OCI-LY3 (cell line): Measurements from ENCODE around the gene C1QTNF4.
A peak's percentile ranks its signal among the peaks of the same experiment; 100 is the strongest.

Experiments
- H2AFZ ChIP-seq: fragments of 200-600, 300-600 bp; shearing (Covaris generic); 2 replicates; pipeline ENCODE4 v1.6.0; 2014; ENCODE audit warnings: antibody characterized with exemption, low read depth, low read length
- H3K27ac ChIP-seq: fragments of 200-600, 300-600 bp; sonication (generic); 2 replicates; pipeline ENCODE4 v1.5.1; 2014; ENCODE audit warnings: mild to moderate bottlenecking, low read length, moderate library complexity, mixed read lengths
- H3K27me3 ChIP-seq: fragments of 200-600, 300-600 bp; sonication (generic); 2 replicates; pipeline ENCODE4 v1.6.1; 2014; ENCODE audit warnings: low read depth, low read length, mixed read lengths
- H3K36me3 ChIP-seq: fragments of 200-600, 300-600 bp; sonication (generic); replicated peaks from 2 replicates; pipeline ENCODE3; 2014; ENCODE audit warnings: low read depth, low read length, mixed read lengths
- H3K4me1 ChIP-seq: fragments of 300-600, 200-600 bp; sonication (generic); 2 replicates; pipeline ENCODE4 v1.6.1; 2014; ENCODE audit warnings: low read length, mixed read lengths
- H3K4me2 ChIP-seq: fragments of 200-600, 300-600 bp; sonication (generic); 2 replicates; pipeline ENCODE4 v1.6.1; 2014; ENCODE audit warnings: low read length, mixed read lengths
- H3K4me3 ChIP-seq: fragments of 300-600, 200-600 bp; sonication (generic); 2 replicates; pipeline ENCODE4 v1.5.1; 2014; ENCODE audit warnings: antibody characterized with exemption, mild to moderate bottlenecking, low read length, moderate library complexity
- H3K79me2 ChIP-seq: fragments of 300-600, 200-600 bp; shearing (Covaris generic); 2 replicates; pipeline ENCODE4 v1.6.1; 2014; ENCODE audit warnings: mild to moderate bottlenecking, low read length, mixed read lengths
- H3K9ac ChIP-seq: fragments of 300-600, 200-600 bp; shearing (Covaris generic); 2 replicates; pipeline ENCODE4 v1.6.0; 2014; ENCODE audit warnings: mild to moderate bottlenecking, low read length, moderate library complexity
- H3K9me3 ChIP-seq: fragments of 200-600, 300-600 bp; shearing (Covaris generic); 2 replicates; pipeline ENCODE4 v1.6.1; 2014; ENCODE audit warnings: low read length, mixed read lengths; ENCODE audit not compliant: insufficient read depth
- H4K20me1 ChIP-seq: fragments of 200-600, 300-600 bp; sonication (generic); 2 replicates; pipeline ENCODE4 v1.6.1; 2016; ENCODE audit warnings: low read length, mixed read lengths; ENCODE audit not compliant: insufficient read depth
- CTCF ChIP-seq: fragments of 200-600, 300-600 bp; sonication (generic); IDR thresholded peaks from 2 replicates; pipeline ENCODE4 v1.5.1; 2014; ENCODE audit warnings: antibody characterized with exemption, low read length, low read depth
- EZH2phosphoT487 ChIP-seq: fragments of 200-600 bp; shearing (Covaris generic); IDR thresholded peaks from 2 replicates; pipeline ENCODE4 v1.6.1; 2018; ENCODE audit warnings: antibody characterized with exemption, mixed run types, low read depth

The C1QTNF4 gene

GRCh38 chr11:47617417-47617809 lies 23.2 kb upstream of the C1QTNF4 start:
- no peak overlapping the region for H3K9ac ChIP-seq

GRCh38 chr11:47616726-47617416 lies 22.7 kb upstream of the C1QTNF4 start:
- H3K27ac ChIP-seq, result no peak overlapping the region
- TF ChIP-seq EZH2phosphoT487 (no peak), CTCF (peak; percentile 82)

More at GRCh38 chr11:47617417-47617809, 23.2 kb upstream of the C1QTNF4 start:
- H3K79me2 ChIP-seq, result no peaks in the 10 kb centered on the region
- no peak overlapping the region for H3K4me2 ChIP-seq
- H4K20me1 ChIP-seq, result no peaks in the 10 kb centered on the region
- peaks cover 14% of the 10 kb centered on the region for H3K36me3 ChIP-seq
- TF ChIP-seq CTCF (no peak), EZH2phosphoT487 (no peak)
- H3K27me3 ChIP-seq, result no peaks in the 10 kb centered on the region
- no peak overlapping the region for H3K27ac ChIP-seq
- no peaks in the 10 kb centered on the region for H3K9me3 ChIP-seq
- H3K4me3 ChIP-seq, result no peak overlapping the region
- no peak overlapping the region for H2AFZ ChIP-seq
- H3K4me1 ChIP-seq, result peaks cover 12% of the 10 kb centered on the region

GRCh38 chr11:47615249-47615648 lies 21.0 kb upstream of the C1QTNF4 start:
- H3K9me3 ChIP-seq, result no peaks in the 10 kb centered on the region
- no peak overlapping the region for H3K9ac ChIP-seq
- H3K79me2 ChIP-seq, result no peaks in the 10 kb centered on the region
- no peak overlapping the region for H3K27ac ChIP-seq
- peaks cover 26% of the 10 kb centered on the region for H3K4me1 ChIP-seq
- H3K27me3 ChIP-seq, result no peaks in the 10 kb centered on the region
- H3K4me2 ChIP-seq, result no peak overlapping the region
- H4K20me1 ChIP-seq, result no peaks in the 10 kb centered on the region
- H3K36me3 ChIP-seq, result peaks cover 13% of the 10 kb centered on the region
- no peak overlapping the region for H3K4me3 ChIP-seq
- no peak overlapping the region for H2AFZ ChIP-seq
- TF ChIP-seq CTCF (no peak), EZH2phosphoT487 (no peak)

More at GRCh38 chr11:47616726-47617416, 22.7 kb upstream of the C1QTNF4 start:
- no peaks in the 10 kb centered on the region for H3K9me3 ChIP-seq
- peaks cover 17% of the 10 kb centered on the region for H3K4me1 ChIP-seq
- H3K27me3 ChIP-seq, result no peaks in the 10 kb centered on the region
- H3K9ac ChIP-seq, result no peak overlapping the region
- no peak overlapping the region for H3K4me3 ChIP-seq
- H4K20me1 ChIP-seq, result no peaks in the 10 kb centered on the region
- H3K36me3 ChIP-seq, result peaks cover 10% of the 10 kb centered on the region
- no peak overlapping the region for H3K4me2 ChIP-seq
- H3K79me2 ChIP-seq, result no peaks in the 10 kb centered on the region
- H2AFZ ChIP-seq, result no peak overlapping the region

- no peaks in the 10 kb centered on the region for H4K20me1 ChIP-seq
- TF ChIP-seq CTCF (no peak), EZH2phosphoT487 (no peak)
- H3K4me2 ChIP-seq, result peak overlapping the region; percentile 66
- peak overlapping the region; percentile 35 for H3K4me3 ChIP-seq
- H3K9me3 ChIP-seq, result no peaks in the 10 kb centered on the region
- H3K36me3 ChIP-seq, result peaks cover 7% of the 10 kb centered on the region
- H3K27me3 ChIP-seq, result no peaks in the 10 kb centered on the region
- no peaks in the 10 kb centered on the region for H3K79me2 ChIP-seq
- H3K27ac ChIP-seq, result peak overlapping the region; percentile 26; the same call in 1 of the 2 replicates
- no peak overlapping the region for H3K9ac ChIP-seq
- H3K4me1 ChIP-seq, result peaks cover 15% of the 10 kb centered on the region
- H2AFZ ChIP-seq, result no peak overlapping the region
These were observed 17.2 kb upstream of the C1QTNF4 start for GRCh38 chr11:47611348-47611794.
